ENCODE data around the gene PRODH.
"Not testable (repeated sequence)": the region's sequence is repeated elsewhere in the genome, so short reads cannot be mapped to it uniquely, and the experiment has no call there.

PRODH gene, protein sequence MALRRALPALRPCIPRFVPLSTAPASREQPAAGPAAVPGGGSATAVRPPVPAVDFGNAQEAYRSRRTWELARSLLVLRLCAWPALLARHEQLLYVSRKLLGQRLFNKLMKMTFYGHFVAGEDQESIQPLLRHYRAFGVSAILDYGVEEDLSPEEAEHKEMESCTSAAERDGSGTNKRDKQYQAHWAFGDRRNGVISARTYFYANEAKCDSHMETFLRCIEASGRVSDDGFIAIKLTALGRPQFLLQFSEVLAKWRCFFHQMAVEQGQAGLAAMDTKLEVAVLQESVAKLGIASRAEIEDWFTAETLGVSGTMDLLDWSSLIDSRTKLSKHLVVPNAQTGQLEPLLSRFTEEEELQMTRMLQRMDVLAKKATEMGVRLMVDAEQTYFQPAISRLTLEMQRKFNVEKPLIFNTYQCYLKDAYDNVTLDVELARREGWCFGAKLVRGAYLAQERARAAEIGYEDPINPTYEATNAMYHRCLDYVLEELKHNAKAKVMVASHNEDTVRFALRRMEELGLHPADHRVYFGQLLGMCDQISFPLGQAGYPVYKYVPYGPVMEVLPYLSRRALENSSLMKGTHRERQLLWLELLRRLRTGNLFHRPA

DNA sequence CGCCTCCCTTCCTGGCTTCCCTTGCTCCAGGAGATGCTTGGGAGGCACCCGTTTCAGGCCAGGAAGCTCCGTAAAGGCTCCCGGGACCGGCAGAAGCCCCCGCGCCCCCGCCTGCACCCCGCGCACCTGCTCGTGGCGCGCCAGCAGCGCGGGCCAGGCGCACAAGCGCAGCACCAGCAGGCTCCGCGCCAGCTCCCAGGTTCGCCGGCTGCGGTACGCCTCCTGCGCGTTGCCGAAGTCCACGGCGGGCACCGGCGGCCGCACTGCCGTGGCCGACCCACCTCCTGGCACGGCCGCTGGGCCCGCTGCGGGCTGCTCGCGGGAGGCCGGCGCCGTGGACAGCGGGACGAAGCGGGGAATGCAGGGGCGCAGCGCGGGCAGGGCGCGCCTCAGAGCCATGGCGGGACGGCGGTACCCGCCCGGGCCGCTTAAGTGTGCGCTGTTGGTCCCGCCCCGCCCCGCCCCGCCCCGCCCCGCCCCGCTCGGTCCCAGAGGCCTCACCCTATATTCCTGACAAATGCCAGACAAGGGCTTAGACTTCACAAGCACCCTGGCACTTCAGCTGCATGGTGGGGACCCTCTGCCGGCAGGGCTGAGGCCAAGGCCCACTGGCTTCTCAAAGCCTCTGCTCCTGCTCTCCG, at the start of gene PRODH:
Gene PRODH, minus strand, starts transcription at position 405 of the 641 bp plus-strand sequence. Its CDS starts 6 bp downstream, at position 399.
- DNase-seq = no peak

DNA sequence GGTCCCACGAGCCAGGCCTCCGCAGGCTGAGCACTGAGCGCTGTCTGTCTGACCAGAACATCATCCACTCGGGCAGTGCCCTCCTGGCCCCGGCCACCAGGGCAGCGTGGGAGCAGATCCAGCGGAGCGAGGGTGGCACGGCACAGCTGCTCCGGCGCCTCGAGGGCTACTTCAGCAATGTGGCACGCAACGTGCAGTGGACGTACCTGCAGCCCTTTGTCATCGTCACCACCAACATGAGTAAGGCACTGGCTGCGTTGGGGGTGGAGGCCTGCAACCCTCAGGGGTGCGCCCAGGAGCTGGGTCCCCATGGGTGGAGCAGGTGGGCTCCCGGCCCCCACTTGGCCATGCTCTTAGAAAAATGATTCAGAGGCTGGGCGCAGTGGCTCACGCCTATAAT, 49.7 kb upstream of the PRODH start:
- no peak for DNase-seq

DNA sequence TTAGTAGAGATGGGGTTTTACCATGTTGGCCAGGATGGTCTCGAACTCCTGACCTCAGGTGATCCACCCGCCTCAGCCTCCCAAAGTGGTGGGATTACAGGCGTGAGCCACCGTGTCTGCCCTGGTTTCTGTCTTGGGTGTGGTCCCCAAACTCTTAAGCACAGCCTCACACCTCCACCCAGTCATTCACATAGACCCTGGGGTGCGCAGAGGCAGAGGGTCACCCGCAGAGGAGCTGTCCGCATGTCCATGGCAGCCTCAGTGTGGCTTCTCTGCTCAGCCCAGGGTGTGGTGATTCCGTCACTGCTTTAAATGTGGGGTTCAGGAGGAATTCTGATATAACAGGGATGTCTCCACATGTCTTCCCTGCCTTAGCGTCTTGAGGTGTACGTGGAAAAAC, 48.5 kb upstream of the PRODH start:
- DNase-seq = no peak

DNA sequence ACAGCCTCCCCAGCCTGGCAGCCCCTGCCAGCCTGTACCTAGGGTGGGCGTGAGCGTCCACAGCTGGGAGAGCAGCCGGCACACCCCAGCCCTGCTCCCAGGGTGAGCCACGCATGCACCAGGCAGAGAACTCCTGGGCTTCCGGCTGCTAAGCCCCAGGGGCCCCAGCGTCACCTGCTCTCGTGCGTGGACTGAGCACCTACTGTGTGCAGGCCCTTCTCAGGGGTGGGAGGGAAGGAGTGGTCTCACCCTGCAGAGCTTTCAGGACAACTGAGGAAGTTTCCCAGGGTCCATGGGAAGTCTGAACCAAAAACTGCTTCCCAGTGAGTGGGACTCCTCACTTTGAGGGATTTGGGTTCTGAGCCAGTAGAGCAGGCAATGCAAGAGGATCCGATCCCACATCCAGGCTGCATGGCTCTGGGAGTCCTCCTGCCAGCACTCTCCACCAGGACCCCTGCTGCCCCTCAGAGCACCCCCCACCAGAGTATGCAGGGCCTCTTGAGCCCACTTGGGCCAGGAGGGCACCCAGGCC, 47.1 kb upstream of the PRODH start:
- no peak for DNase-seq

DNA sequence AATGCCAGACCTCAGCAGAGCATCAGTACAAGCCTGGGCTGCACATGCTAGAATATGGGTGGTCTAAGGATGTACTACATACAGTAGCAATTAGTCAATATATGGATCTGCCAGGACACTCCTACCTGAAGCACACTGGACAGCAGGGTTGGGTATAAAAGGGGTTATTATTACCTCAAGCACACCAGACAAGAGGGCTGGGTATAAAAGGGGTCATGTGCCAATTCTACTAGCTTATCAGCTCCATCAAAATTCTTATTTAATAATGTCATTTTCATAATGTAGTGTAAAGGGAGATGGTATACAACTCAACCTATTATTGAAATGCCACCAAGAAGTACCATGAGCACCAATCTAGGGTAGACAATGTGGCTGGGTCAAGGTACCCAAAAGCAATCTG, 44.7 kb upstream of the PRODH start:
- no peak for DNase-seq

DNA sequence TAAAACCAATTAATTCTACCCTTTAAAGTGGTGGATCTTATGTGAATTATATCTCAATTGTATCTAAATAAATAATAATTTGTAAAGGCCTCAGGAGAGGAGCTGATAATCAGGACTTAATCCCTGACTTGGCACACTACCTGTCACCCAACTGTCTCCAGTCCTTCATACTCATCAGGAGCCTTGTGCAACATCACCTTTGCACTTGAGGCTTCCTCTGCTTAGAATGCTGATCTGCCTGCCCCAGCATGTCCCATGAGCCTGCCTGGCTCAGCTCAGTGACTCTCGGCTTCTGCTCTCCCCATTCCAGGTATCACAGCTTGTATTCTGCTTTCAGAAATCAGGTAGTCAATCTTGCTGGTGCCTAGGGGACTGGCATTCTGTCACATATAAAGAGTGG, 43.9 kb upstream of the PRODH start:
- DNase-seq = no peak

DNA sequence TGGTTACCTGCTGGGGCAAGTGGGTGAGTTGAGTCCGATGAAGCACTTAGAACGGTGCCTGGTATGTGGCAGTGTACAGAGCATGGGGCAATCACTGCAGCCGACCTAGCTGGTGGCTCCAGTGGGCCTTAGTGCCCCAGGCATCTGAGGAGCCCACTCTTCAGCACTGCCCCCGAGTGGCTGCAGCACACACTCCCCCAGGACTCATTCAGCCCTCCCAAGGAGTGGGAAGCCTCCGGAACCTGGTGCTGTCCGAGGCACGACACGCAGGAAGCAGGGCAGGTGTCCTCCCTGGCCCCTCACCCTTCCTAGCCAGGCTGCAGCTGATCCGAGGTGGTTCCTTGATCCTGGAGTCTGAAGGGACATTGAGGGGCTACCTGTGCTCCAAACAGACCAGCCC, 42.4 kb upstream of the PRODH start:
- no peak for DNase-seq

DNA sequence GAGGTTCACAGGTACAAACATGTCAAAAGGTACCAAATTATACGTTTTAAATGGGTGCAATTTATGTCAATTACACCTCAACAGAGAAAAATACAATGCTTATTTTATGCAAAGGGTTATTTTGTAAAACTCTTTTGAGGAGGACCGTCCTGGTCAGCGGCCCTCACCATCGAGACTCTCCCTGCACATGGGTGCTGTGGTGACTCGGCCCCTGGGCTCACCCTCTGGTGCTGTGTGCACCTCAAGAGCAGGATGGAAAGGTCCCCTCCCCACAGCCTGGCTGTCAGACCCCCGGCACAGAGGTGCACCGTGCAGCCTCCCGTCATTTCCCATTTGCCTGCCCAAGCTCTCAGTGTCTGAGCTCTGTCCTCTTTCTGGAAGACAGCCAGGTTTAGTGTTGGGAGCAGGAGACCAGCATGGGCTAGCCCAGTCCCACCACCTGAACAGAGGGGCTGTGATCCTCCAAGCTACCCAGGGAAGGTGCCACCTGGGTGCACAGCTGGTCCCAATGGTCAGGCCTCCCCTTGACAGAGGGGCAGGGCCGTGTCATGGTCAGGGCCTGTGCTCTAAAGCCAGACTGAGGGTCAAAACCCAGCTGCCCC, 41.8 kb upstream of the PRODH start:
- no peak for DNase-seq

DNA sequence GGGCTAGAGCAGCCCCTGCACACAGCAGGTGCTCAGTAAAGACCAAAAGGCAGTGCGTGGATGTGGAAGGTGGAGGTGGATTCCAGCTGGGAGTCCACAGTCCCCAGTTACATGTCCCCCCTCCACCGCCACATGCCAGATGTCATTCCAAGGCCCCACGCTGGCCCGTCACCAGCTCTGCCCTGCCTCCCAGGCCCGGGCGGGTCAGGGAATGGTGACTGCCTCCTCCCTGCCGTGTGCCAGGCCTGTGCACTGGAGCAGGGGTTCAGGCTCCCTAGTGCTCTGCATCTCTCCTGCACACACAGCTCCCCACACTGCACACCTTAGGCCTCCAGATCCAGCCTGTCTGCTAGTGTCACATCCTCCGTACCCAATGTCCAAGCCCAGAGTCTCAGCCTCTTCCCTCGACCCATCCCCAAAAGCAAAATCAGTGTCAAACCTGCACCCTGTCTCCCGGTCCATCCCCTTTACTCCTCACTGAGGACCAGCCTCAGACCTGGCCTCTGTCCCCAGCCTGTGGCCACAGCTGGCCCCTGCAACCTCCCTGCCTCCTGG, 40.2 kb upstream of the PRODH start:
- DNase-seq = no peak

DNA sequence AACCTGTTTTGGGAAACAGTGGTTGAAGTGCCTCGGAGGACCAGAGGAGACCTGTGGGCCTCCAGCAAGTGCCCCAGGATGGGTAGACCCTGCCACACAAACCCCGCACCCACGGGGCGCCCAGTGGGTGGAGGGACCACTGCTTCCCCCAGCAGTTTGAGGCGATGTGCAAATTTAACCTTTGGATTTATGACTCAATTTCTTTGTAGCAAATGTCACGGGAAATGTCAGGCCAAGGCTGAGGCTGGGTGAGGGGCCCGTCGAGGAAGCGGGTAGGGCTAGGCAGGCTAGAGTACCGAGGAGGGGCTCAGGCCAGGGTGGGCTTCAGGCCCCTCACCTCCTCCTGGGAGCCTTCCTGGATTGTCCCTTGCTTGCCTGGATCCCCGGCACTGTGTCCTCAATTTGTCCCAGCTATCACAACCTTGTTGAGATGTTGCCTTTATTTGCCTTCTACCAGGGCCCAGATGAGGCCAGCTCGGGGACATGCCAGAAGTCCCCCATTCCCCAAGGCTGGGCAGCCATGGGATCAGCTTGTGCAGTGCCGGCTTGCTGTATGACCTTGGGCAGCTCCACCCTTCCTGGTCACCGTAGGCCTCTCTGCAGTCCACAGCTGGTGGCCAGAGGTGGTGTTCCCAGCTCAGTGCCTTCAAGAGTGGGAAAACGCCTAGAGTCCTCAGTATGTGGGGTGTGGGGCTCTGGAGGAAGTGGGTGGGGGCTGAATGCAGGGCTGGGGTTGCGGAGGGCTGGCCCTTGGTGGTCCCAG, 39.5 kb upstream of the PRODH start:
- no peak for DNase-seq

DNA sequence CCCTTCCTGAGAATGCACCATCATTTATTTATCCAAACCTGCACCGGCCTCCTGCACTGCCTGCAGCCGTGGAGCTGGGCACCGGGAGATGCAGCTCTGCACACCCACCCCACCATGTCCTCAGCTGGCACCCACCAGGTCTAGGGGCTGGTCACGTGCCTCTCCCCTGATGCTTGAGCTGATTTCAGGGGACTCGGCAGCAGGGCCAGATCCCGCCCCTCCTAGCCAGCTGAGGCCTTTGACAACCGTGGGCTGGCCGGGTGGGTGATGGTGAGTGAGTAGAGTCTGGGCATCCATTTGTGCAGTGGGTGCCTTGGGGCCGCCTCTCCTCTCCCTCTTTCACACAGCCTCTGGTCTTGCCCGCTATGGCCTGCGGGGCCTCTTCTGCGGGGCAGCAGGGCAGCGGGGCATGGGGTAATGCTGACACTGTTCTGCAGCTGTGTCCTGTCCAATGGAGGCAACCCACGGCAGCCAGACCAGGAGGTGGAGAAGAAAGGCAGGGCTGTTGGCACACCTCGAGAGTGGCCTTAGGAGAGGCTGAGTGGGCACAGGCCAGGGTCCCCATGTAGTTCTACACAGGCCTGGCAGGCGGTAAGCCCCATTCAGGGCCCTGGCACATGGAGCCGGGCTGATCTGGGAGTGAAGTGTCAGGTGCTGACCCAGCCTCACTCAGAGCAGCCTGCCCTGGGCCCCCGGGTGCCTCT, 38.5 kb upstream of the PRODH start:
- DNase-seq = no peak

DNA sequence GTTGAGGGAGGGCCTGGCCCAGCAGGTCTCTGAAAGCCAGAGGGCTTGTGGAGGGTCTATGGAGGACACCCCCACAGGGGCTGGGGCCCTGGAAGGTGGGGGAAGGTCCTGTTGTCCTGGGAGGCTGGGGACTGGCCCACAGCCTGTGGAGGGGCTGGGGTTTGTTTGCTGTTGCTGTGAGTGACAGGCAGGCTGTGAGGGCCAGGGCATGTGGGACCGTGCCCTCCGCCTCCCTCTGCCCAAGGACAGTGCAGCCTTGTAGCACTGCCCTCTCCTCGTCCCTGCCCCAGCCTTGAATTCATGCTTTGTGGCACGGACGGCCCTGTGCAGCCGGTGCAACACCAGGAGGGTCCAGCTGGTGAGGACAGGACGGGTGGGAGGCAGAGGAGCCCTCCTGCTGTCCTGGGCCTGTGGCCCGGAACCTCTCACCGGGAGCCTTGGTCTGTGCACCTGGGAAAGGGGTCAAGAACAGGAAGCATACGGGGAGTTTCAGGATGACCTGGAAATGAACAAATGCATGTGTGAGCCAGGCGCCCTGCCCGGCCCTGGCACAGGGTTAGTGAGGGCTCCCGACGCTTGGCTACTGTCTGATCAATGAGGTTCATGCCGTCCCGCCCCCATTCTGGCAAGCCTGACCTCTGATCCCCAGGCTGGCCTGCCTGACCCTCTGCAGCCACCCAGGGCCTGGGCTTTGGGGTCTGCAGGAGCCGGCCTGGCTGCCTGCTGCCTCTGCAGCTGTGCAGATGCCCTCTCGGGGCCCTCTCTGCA, 37.4 kb upstream of the PRODH start:
- DNase-seq = no peak

DNA sequence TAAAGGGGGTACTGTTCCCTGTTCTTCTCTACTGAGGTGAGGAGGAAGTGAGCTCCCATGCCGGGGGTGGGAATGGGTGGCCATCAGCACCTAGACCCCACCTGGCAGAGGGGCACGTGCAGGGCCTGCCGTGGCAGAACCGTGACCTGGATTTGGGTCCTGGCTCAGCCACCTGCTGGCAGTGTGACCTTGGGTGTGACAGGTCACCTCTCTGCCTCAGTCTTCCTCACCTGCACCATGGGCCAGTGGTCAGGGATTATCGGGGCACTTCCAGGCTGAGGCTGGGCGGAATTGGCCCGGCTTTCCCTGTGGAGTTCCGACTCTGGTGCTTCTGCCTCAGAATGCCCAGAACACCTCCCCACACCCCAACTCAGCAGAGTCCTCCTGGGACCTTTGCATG, 36.5 kb upstream of the PRODH start:
- not testable (repeated sequence) for DNase-seq

DNA sequence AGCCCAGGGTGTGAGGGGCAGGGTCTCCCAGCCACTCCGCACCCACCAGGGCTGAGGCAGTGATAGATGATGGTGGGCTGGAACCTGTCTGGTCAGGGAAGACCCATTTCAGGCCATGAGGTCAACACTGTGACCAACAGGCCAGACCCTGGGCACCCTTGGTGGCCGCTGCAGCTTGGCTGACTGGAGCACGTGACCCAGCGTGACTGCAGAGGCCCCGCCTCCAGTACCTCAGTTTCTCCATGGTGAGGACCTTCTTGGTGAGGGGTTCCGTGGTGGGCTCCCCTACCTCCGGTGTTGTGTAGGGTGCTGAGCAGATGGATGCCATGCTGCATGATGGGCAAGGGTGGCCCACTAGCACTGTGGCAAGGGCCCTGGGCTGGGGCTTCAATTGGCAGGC, 35.9 kb upstream of the PRODH start:
- not testable (repeated sequence) for DNase-seq

DNA sequence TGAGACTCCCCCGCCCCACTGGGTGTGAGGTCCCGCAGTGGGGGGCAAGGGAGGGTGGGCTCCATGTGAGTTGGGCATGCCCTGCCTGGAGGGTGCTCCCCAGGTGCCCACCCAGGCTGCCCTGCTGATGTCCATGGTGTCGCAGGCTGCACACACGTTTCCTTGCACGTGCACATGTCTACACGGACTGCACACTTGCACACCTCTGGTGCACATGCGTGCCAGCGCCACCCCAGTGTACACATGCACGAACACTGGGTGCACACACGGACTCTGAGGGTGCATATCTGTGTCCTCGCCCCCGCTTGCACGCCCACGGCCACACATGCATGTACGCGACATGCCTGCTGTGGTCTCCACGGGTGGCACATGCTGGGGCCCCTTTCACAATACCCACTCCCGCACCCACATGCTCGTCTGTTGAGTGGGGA, 35.2 kb upstream of the PRODH start:
- DNase-seq = no peak

DNA sequence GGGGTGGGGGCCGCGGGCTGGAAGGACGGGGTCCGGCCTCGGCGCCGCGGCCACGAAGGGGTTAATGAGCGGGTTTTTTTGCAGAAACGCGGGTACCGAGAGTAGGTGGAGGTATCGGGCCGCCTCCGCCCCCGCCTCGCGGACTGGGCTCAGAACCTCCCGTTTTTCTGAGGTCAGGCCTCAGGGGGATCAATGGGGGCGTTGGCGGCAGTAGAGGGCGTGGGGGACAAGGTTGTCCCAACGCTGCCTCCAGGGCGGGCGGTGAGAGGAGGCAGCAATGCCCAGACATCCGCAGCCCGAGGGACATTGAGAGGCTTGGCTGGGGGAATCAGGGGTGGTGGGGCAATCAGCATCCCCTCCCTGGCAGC, 34.8 kb upstream of the PRODH start:
- no peak for DNase-seq

DNA sequence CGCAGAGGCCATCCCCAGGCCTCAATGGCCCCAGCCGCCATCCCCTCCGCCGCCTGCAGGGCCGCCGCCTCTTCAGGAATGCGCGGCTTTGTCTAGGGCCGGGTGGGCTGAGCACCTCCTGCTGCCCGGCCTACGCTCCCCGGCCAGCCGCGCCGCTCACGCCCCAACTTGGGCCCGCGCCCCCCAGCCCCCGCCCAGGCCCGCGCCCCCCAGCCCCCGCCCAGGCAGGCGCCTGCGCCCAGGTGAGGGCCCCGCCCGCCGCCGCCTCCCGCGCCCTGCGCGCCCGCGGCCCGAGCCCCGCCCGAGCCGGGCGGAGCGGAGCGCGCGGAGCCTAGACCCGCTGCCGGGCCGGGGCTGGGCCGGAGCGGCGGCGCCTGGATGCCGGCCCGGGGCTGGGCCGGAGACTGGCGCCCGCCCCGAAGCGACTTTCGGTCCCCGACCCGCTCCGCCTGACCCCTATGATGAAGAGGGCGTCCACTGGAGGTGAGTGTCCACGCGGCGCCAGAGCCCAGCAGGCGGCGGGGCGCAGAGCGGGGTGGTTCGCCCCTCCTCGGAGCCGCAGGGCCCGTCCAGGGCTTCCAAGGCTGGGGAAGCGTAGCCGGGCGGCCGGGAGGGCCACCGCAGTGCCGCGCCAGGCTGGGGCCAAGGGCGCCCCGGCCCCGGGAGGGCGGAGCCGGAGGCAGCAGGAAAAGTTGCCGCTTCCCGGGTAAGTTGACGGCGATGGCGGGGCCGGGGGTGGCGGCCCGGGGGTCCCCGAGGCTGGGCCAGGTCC, 34.3 kb upstream of the PRODH start:
- no peak for DNase-seq

DNA sequence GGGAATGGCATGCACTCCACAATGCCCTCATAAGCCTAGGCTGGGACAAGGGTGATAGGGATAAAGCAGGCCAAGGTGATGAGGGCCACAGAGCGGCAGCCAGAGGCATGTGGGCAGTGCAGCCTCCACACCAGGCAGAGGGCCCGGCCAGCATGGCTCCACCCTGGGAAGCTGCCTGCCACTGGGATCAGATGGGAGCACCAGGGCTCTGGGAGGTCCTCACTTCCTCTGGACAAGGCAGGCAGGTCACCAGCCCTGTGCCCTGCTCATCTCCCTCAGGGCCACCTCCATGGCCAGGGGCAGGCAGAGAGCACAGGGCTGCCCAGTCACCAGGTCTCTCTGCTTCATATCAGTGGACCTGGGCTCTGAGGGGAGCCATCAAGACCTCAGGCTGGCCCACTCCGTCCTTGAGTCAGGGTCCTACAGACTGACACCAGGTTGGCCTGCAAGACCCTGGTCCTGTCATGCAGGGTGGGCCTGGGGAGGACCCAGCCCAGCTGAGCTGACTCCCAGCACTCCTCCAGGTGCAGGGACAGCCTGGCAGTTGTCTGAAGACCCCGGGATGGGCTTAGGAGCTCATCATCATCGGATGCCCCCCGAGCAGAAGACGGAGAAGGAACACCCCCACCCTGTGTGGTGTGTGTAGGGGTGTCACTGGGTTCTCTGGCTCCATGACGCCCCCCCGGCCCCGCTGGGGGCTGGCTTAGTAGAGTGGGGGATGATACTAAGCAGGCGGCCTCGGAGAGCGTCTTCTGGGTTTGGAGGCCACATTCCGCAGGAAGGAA, 33.3 kb upstream of the PRODH start:
- DNase-seq = not testable (repeated sequence)

DNA sequence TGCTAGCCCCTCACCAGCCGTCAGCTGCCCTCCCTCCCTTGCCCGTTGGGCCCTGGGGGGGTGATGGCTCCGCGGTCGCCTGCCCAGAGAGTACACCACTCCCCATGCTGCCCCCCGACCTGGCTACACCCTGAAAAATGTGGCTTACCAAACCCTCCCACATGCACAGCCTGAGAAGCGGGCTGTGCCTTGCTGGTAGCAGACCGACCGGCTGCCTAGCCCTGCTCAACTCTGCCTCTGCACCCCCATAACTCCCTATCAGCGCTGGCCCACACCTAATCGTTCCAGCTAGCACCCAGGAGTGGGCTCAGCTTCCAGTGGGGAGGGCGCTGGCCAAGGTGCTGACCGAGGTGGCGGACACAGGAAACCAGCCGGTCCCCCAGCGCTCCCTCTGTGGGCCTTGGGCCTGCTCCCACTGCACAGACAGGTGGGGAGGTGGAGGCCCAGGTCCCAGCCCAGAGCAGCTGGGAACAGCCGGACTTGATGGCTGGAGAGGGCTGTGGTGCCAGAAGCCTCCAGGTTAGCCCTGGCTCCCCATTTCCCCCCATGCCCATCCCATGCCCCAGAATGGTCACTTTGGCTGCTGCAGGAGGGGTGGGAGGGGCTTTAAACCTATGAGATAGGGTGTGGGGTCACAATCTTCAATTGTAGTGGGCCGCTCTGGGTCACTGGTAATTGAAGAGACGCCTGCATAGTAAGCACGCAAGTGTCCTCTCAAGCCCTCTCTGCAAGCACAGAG, 32.1 kb upstream of the PRODH start:
- no peak for DNase-seq
